Hematopoietic multipotent progenitor cell treated with erythropoietin and hydrocortisone succinate and interleukin-3 and kit ligand, for 8 days (in vitro differentiated cells): Measurements from ENCODE around the gene SFT2D3.

Experiments
- DNase-seq: peaks from one replicate; pipeline ENCODE4 v3.0.0-alpha.2; 2015

SFT2D3 gene

DNA sequence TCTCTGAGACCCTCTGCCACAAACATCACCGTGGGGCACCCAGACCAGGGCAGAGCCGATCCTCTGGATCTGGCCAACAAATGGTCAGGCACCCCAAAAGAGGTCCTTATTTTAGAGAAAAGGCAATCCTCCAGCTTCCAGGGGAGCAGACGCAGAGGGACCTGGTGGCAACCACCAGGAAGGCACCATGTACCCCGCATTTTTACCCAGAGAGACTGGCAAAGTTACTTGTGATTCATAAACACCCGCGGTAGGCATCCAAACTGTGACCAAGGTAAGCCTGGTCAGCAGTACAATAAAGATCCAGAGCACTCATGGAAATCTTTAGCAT lies 36.4 kb upstream of the SFT2D3 start:
- DNase-seq = no peak

DNA sequence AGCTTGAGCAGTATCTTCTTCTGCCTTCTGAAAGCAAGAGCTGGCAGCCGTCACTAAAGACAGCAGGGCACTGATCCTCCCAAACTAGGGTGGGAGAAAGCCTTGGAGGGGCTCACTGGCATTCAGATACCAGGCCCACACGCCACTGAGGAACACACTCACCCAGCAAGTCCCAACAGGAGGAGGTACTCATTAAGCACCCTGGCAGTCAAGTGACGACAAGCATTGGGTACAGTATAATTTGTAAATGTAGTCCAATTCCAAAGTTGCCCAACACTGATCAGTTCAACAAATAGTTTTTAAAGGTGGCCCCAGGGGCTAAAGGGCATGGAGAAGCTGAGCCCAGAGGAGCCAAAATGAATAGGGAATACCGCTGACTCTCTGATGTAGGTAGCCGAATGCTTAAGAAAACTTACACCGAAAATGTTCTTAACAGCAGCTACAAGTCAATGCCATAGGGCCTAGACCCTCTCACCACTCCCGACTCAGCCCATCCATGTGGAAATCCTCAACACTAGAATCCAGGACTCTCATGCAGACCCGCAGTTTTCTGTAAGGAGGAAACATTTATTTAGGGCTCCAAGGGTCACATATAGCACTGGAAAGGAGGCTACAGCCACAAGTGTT lies 35.9 kb upstream of the SFT2D3 start:
- no peak for DNase-seq

DNA sequence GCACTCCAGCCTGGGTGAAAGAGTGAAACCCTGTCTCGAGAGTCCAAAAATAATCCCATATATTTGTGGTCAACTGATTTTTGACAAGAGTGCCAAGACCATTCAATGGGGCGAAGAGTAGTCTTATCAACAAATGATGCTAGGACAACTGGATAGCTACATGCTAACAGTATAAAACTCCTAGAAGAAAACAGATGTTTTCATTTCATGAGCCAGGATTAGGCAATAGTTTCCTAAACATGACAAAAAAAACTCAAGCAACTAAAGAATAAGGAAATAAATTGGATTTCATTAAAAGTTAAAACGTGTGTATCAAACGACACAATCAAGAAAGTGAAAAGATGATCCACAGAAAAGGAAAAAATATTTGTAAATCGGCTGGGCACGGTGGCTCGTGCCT lies 32.2 kb upstream of the SFT2D3 start:
- DNase-seq = no peak

DNA sequence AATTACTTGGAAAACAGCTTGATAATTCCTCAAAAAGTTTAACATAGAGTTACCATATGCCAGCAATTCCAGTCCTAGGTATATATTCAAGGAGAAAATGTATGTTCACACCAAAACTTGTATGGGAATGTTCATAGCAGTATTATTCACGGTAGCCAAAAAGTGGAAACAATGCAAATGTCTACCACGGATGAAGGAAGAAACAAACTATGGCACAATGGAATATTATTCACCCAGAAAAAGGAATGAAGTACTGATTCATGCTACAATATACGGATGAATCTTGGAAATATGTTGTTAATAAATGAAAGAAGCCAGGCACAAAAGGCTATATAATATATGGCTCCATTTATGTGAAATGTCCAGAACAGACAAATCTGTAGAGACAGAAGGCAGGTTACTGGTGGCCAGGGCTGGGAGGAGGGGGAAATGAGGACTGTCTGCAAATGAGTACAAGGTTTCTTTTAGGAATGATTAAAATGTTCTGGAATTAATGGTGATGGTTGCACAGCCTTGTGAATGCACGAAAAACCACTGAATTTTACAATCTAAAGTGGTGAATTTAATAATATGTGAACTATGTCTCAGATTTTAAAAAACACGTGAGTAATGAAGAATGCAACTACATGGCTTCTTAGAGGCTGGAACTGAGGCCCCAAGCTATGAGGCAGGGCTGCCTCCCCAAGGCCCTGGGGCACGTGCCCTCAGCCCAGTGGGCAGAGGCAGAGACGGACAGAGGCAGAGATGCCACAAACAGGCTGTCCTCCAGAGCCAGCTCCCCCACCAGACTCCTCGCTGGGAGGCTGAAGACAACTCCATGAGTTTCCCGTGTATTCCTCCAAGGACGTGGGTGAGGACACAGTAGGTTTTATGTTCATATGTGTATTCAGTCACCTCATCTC lies 31.0 kb upstream of the SFT2D3 start:
- no peak for DNase-seq

DNA sequence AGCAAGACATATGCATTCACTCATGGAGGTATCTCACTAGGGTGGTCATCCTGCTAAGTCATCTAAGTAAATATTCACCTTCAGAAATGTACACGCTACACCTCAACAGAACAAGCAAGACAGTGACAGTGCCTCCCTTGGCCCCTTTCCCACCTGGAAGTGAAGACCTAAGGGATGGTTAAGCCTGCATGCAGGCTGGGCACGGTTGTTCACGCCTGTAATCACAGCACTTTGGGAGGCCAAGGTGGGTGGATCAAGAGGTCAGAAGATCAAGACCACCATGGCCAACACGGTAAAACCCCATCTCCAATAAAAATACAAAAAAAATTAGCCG lies 30.4 kb upstream of the SFT2D3 start:
- DNase-seq = no peak

DNA sequence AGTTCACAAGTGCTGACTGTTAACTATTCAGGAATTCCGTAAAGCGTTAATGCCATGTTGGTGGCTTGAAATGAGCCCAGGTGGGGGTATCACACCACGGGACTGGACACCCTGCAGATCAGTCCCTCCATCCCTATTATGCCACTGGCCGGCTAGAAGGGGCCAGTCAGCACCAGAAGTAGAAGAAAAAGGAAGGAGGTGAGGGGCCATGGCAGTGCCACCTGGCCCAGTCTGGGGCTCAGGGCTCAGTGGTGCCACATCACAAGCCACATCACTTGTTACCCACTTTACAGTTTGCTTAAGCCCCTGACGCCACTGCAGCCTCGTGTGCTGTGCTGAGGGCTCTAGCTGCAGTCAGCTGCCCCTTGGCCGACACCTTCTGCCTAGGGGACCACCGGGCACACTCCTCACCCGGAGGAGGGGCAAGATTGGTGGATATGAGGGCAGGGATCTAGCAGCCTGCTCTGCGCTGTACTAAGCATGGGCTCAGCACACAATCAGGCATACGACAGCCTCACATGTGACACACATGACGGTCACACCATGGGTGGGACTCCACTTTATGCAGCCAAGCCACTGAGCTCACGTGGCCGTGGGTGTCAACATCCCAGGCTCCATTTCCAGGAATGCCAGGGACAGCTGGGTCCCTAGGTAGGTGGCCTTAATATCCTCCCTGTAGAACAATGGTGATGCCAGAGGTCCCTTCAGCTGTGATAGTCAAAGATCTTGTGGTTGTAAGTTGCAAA lies 29.6 kb upstream of the SFT2D3 start:
- DNase-seq = no peak

DNA sequence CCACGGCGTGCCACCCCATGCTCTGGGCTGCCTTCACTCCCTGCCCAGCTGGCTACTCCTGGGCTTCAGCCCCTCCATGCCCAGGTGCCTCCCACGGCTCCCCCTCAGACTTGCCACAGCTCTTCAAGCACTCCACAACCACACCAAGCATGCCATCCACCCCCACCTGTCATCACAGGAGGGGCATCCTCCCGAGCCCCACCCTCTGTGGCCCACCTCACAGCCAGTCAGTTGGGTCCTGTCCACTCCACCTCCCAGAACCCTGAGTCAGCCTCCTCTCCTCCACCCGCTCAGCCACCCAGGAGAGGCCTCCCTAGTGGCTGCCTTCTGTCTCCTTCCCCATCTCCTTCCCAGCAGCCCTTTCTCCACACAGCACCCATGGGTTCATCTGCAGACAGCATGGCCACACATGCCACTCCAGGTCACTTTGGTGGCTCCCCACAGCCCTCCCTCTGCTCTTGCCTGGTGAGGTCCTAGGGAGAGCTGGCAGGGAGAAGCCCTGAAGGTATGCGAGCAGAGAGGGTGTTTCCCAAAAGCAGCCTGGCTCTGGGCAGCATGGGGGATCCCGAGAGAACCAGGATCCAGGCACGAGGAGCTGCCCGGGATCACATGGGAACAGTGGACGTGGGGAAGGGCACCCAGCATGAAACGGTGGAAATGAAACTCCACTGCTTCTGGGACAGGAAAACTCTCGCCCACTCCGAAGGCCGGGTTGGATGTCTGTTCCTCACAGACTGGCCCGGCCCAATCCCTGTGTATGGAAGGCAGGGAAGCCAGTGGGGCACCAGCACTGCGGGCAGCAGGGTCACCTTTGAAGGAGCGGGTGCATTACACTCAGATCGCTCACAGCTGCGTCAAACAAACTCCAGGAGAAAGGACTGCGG lies 28.7 kb upstream of the SFT2D3 start:
- DNase-seq = no peak

DNA sequence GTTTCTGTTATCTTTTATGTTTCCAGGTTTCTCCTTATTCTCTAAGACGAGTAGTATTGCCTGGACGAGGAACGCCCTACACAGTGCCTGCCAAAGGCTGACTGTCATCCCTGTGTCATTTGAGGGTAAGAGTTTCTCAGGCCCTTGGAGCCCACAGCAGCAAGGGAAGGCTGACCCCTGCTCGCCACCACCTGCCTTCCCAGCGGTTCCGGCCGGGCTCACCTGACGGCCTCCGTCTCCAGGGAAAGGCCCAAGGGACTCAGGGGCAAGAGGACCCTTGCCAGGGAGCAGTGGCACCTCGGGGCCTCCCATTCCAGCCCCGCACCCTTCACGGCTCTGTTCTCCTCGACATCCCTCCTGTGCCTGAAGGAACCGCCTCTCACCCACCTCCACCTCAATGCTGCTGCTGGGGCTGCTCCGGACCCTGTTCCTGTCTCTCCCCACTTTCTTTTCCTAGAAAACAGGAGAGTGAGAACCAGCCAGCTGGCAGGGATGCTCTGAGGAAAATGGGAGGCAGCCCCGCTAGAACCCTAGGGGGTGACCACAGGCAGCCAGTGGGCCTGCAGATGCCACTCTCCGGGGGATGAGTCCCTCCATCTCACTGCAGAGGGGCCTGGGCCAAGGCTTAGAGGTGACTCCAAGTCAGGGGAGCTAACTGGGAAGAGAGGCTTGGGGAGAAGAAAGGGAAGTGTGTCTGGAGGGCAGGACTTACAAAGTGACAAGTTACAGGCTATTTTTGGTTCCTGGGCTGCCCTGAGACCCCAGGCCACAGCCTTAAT lies 27.8 kb upstream of the SFT2D3 start:
- no peak for DNase-seq

DNA sequence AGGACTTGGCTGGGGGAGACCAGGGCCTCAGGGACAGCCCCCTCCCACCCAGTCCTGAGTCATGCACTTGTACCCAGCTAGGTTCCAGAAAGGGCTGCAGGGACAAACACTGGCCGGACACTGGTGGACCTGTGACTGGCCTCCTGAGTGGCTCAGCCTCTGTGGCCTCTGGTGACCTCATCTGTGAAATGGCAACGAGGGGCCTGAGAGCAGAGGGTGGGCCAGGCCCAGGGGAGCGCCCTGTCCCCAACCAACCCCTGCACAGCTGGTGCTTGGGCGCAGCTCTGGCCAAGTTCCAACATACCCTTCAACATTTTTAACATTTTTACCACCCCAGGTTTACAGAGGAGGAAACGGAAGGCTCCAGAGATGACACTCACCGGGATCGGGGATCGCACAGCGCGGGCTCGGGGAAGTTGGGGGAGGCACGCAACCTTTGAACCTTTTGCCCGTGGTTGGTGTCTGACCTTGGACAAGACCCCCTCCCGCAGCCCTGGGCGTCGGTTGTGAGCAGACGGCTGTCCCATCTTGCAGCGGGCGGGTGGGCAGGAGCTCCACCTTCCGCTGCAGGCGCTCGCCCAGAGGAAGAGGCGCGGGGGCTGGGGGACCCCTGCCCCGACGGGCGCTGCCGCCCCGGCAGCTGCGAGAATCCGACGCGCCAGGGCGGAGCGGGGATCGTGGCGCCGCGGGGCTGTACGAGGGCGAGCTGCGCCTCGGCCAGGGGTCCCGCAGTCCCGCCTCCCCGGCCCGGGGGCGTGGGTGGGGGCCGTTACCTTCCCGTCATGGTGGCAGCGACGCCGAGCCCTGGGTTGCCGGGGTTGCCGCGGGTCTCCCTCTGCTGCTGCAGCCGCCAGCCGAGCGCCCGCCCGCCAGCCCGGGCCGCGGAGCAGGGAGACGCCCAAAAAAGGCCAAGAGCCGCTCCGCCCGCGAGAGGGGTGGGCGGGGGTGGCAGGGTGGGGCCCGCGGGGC lies 26.8 kb upstream of the SFT2D3 start:
- DNase-seq = peak; percentile 8

DNA sequence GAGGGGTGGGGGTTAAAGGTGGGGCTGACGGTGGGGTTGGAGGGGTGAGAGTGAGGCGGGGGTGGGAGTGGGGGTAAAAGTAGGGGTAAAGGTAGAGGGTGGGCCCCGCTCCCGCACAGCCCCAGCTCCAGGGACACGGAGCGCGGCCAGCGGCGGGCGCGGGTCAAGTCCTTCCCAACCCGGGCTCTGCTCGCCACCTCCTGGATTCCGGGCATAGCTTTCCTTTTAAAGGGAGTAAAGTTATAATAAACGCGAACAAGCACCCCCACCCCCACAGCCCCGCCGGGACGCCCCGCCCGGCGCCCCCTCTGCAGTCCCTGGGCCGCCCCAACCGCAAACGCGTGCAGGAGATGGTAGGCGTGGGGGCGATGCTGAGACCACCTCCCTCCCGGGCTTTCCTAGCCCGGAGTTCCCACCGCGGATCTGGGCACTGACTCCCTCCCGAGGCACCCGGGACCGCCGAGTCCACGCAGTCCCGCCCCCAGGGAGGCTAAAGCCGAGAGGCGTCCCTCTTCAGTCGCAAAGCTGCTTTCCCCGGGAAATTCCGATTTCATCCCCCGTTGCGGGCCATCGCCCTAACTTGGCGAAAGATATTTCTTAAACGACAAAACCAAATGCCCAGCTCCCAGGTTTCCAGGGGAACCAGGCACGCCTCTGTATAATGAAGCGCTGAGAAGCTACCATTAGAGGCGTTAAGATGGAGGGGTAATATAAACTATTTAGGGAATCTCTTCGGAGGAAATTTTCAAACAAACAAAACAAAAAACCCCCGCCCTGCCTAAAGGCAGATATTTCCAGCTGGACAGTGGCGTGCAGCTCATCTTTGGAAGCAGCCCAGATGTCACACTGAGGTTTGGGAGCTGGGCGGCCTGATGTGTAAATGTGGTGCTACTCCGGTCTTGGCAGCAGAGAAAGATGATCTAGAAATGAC lies 25.7 kb upstream of the SFT2D3 start, which contains the start of gene LIMS2:
TSS of gene LIMS2 (minus strand) at position 200 of the 931 bp plus-strand sequence. CDS start 506 bp downstream, outside the sequence.
- DNase-seq = no peak

DNA sequence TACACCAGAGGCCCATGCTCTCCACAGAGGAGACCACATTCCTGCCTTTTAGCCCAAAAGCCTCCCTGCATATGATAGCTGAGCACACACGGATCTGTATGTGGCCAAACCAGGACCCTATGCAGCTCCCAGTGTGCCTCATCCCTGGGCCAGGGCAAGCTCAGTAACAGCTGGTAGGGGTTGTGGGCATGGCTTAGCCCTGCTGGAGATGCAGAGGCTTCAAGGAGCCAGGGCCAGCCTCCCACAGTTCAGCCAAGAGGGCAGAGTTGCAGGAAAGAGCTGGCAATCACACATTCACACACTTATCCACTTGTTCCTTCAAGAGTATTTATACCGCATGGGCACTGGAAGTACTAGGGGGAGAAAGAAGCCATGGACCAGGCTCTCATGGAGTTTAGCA lies 24.4 kb upstream of the SFT2D3 start:
- DNase-seq = no peak

DNA sequence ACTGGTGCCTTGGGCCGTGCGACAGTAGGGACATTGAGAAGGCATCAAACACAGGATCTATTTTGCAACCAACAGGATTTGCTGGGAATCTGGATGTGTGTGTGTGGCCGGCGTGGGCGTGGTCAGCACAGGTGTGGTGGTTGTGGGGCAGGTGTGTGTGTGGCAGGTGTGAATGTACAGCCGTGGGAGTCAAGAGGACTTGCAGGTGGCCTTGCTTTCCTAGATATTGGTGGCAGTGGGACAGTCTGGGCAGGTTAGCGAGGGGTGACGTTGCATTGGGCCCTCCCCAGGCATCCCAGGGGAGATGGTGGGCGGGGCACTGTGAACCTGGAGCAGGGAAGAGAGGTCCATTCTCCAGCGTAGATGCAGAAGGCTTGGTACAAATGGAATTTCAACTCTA lies 22.8 kb upstream of the SFT2D3 start:
- DNase-seq = no peak

DNA sequence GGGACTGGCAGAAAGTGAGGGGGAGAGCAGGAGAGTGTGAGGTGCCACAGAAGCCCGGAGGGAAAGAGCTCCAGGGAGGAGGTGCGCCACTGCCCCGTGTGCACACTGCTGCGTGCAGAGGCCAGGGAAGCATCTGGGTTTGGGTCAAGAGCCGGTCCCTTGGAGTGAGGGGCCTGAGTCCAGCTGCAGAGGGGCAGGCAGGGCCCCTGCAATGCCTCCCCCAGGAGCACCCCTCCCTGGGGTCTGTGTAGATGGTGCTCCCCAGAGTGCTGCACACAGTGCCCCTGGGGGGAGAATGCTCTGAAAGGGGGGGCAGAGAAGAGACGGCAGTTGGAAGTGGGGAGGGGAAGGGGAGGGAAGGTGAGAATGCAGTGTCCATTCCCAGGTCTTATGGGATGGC lies 22.3 kb upstream of the SFT2D3 start:
- no peak for DNase-seq

DNA sequence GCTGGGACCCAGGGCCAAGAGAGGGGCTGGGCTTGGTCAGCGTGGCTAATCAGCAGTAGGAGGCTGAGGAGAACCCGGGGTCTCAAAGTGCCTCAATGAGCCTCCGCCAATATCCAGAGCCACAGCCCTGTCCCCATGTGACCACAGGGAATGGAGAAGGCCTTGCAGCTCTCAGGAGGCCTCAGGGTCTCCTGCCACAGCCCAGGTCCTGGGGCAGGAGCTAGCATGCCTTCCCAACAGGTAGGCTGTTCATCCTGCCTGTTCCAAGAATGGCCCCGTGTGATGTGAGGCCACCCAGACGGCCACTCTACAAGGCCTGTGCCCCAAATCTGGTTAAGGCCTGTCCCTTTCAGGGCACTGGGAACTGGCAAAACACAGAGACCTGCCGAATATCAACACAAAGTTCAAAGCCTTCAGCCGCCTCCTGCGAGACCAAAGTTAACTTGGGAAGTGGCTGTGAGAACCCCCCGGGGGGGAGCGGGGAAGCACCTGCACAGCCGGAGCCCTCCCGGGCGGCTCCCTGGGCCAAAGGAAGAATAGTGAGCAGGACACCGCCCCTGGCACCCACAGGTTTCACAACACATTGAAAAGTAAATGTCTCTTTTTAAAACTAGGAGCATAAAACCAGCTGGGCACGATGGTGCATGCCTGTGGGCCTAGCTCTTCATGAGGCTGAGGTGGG lies 21.5 kb upstream of the SFT2D3 start:
- DNase-seq = no peak

DNA sequence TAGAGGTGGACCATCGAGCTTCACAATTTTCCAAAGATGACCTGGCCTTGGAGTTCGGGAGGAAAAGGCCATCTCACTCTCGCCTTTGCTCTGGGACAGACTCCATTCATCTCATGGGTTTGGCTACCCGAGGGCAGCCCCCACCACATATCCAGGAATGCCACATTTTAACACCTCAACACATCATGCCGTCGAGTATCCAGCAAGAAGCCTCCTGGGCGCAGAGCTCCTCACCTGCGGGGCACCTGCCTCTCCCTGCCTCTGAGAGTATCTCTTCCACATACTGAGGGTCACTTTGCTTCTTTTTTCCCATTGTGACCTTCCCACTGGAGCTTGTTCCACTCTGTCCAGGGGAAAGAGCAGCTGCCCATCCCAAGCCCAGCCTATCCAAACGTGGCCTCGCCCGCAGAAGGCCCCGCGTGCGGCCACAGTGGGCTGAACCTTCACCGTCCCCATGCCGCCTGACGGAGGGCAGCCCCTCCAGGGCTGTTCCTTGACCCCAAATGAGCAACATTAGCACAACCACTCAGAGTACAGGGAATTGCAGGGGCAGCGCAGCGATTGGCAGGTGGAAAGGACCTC lies 20.5 kb upstream of the SFT2D3 start:
- DNase-seq = no peak

DNA sequence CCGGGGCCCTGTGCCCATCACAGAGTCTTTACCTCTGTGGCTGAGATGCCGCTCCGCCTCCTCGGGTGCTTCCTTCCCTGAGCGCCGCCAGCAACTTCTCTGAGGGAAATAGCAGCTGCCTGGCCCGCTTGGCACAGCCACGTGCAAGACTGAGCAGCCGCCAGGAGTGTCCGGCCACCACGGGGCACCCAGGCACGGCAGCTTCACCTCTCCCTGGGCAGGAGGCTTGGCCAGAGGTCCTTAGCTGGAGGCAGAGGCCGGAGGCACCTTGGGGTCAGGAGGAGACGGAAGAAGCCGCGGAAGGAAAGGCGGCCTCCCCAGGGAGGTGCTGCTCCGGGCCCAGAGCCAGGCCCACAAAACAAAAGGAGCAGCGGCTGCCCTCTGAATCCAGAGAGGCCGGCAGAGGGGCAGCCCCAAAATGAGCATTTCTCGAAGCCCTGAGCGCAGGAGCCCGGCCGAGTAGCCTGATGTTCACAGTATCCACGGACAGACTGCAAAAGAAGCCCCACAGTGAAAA lies 20.0 kb upstream of the SFT2D3 start:
- no peak for DNase-seq

DNA sequence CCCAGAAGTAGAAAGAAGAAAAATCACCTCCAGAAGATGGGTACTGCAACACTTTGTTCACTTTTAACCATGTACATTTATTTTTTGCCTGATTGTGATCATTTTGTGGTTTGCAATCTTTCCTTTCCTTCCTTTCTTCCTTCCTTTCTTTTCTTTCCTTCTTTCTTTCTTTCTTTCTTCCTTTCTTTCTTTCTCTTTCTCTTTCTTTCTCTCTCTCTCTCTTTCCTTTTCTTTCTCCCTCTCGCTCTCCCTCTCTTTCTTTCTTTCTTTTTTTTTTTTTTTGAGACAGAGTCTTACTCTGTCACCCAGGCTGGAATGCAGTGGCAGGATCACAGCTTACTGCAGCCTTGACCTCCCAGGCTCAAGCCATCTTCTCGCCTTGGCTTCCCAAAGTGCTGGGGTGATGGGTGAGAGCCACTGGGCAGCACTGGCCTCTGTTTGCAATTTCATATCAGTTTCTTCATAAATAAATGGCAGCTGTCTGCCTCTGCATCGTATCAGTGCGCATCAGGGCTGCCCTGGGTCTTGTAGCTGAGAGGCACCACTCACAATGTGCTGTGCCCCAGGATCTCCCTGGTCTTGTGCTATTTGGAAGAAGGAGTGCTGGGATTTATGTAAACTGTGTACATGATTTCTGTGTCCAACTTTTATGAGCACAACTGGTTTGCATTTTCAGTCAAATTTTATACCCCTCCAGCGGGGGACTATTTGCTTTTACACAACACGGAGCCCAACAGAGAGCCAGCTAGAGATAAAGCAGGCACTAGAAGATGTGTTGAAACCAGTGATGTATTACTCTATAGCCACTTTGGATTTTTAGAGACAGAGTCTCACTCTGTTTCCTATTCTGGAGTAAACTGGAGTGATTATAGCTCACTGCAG lies 19.1 kb upstream of the SFT2D3 start:
- DNase-seq = no peak
